ENCODE data around the gene HDAC5. TPM values are rescaled to one million over a fixed set of nuclear protein-coding genes. Genes with fewer than 3 reads are reported as not detected.

The HDAC5 gene
- total and polyA plus RNA-seq, 4 donors: 29.6 to 77.4 (median 36.4) TPM

DNA sequence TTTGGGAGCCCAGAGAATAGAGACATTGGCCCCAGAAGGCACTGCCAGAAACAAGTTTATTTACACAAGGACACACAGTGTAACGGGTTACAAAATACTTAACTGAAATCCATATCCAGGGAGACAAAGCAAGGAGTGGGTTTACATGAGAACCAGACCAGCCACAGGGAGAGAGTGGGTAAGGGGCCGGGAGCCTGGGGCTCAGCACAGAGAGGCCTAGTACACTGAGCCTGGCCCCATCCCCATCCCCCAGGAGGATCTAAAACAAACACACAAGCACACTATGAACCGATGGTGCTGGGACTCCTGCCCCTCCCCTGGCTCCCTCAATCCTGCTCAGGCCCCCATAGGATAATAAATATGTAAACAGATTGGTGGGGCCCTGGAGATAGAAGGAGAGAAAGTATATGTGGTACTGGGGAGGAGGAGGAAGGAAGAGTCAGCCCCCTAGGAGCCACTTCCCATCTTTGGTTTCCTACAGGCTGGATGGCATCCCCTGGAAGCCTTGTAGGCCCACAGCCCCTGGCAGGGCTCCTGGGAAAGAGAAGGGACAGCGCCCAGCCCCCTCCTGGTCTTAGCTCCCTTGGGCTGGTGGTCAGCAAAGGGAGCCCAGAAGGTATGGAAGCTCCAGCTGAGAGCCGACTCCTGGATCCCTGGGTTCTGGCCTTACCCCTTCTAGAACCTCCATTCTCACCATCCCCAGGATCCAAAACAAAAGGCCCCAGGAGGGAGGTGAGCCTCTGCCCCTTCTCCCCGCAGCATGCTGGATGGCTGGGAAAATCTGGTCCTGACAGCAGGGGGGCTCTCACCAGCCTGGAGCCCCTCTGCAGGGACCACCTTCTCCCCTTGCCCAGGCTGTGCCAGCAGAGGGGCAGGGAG is 46.5 kb downstream of the HDAC5 start:
- H3K27me3 ChIP-seq (ENCODE audit: control insufficient read depth in 3 of 3, insufficient read depth in 3 of 3, low read length in 2 of 3): no peaks in the 10 kb centered on the region
- ATAC-seq (ENCODE audit: insufficient read depth, low FRiP score): no peak
- H3K4me1 ChIP-seq (ENCODE audit: control insufficient read depth in 5 of 5, insufficient read depth in 5 of 5, low read length in 5 of 5): peaks cover under 1 to 9% (median 1%) of the 10 kb centered on the region in 5 donors
- TF ChIP-seq, protein P1, sequence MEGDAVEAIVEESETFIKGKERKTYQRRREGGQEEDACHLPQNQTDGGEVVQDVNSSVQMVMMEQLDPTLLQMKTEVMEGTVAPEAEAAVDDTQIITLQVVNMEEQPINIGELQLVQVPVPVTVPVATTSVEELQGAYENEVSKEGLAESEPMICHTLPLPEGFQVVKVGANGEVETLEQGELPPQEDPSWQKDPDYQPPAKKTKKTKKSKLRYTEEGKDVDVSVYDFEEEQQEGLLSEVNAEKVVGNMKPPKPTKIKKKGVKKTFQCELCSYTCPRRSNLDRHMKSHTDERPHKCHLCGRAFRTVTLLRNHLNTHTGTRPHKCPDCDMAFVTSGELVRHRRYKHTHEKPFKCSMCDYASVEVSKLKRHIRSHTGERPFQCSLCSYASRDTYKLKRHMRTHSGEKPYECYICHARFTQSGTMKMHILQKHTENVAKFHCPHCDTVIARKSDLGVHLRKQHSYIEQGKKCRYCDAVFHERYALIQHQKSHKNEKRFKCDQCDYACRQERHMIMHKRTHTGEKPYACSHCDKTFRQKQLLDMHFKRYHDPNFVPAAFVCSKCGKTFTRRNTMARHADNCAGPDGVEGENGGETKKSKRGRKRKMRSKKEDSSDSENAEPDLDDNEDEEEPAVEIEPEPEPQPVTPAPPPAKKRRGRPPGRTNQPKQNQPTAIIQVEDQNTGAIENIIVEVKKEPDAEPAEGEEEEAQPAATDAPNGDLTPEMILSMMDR (IDR thresholded peaks at IDR 0.05; ENCODE audit: control extremely low read depth, extremely low read depth): no peak
- no peak for DNase-seq
- peaks cover 25 to 69% (median 38%) of the 10 kb centered on the region in 4 donors for H3K36me3 ChIP-seq (ENCODE audit: control insufficient read depth in 4 of 4, insufficient read depth in 4 of 4, low read length in 4 of 4)
- no peak overlapping the region for H3K4me3 ChIP-seq
- peak overlapping the region in 1 of 2 donors; percentile 54 for H3K27ac ChIP-seq (ENCODE audit: low read depth in 1 of 2, low read length in 1 of 2)
- 71 to 72% methylated on average over 6 of the region's 6 CpGs for WGBS, 2 donors
- no peak overlapping the region for H3K9ac ChIP-seq (ENCODE audit: insufficient read depth in 1 of 2, low read length in 2 of 2)
- H3K9me3 ChIP-seq (ENCODE audit: control insufficient read depth in 4 of 4, insufficient read depth in 3 of 4, low read length in 3 of 4): no peaks in the 10 kb centered on the region

DNA sequence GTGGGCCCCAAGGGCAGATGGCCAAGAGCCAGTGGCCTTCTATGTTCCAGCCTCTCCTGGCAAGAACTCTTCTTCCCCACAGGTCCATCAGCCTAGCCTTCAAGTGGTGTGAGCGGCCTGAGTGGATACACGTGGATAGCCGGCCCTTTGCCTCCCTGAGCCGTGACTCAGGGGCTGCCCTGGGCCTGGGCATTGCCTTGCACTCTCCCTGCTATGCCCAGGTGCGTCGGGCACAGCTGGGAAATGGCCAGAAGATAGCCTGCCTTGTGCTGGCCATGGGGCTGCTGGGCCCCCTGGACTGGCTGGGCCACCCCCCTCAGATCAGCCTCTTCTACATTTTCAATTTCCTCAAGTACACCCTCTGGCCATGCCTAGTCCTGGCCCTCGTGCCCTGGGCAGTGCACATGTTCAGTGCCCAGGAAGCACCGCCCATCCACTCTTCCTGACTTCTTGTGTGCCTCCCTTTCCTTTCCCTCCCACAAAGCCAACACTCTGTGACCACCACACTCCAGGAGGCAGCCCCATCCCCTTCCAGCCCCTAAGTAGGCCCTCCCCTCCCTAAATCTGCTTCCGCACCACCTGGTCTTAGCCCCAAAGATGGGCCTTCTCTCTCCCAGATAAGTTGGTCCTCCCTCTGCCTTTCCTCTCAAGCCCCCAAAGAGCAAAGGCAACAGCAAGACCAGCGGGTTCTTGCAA is 47.7 kb downstream of the HDAC5 start:
- H3K4me1 ChIP-seq (ENCODE audit: control insufficient read depth in 5 of 5, insufficient read depth in 5 of 5, low read length in 5 of 5): peaks cover 4 to 18% (median 7%) of the 10 kb centered on the region in 5 donors
- no peaks in the 10 kb centered on the region for H3K27me3 ChIP-seq (ENCODE audit: control insufficient read depth in 3 of 3, insufficient read depth in 3 of 3, low read length in 2 of 3)
- H3K36me3 ChIP-seq (ENCODE audit: control insufficient read depth in 4 of 4, insufficient read depth in 4 of 4, low read length in 4 of 4): peaks cover 25 to 61% (median 34%) of the 10 kb centered on the region in 4 donors
- DNase-seq (no peak), ATAC-seq (ENCODE audit: insufficient read depth, low FRiP score) (no peak)
- no peak overlapping the region for H3K27ac ChIP-seq (ENCODE audit: low read depth in 1 of 2, low read length in 1 of 2)
- 83 to 84% methylated on average over 10 of the region's 10 CpGs for WGBS, 2 donors
- TF ChIP-seq, protein P1 (IDR thresholded peaks at IDR 0.05; ENCODE audit: control extremely low read depth, extremely low read depth): no peak
- no peaks in the 10 kb centered on the region for H3K9me3 ChIP-seq (ENCODE audit: control insufficient read depth in 4 of 4, insufficient read depth in 3 of 4, low read length in 3 of 4)
- H3K4me3 ChIP-seq: no peak overlapping the region
- H3K9ac ChIP-seq (ENCODE audit: insufficient read depth in 1 of 2, low read length in 2 of 2): no peak overlapping the region

DNA sequence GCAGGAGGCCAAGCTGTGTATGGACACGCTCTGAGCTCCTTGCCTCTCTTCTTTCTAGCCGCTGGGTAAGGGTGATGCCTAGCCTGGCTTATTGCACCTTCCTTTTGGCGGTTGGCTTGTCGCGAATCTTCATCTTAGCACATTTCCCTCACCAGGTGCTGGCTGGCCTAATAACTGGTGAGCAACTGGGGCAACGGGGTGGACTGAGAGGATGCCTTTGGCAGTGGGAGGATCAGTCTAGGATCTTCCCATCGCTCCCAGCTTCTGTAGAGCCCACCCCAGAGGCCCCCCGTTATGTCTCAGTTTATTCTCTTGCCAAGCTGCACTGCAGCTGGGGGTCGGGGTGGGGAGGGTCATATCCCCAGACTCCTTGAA is 48.5 kb downstream of the HDAC5 start:
- 92 to 94% methylated on average over 9 of the region's 9 CpGs for WGBS, 2 donors
- H3K4me1 ChIP-seq (ENCODE audit: control insufficient read depth in 5 of 5, insufficient read depth in 5 of 5, low read length in 5 of 5): peaks cover 4 to 22% (median 7%) of the 10 kb centered on the region in 5 donors
- DNase-seq: no peak
- no peak overlapping the region for H3K4me3 ChIP-seq
- H3K9me3 ChIP-seq (ENCODE audit: control insufficient read depth in 4 of 4, insufficient read depth in 3 of 4, low read length in 3 of 4): no peaks in the 10 kb centered on the region
- peaks cover 20 to 52% (median 28%) of the 10 kb centered on the region in 4 donors for H3K36me3 ChIP-seq (ENCODE audit: control insufficient read depth in 4 of 4, insufficient read depth in 4 of 4, low read length in 4 of 4)
- H3K27me3 ChIP-seq (ENCODE audit: control insufficient read depth in 3 of 3, insufficient read depth in 3 of 3, low read length in 2 of 3): no peaks in the 10 kb centered on the region
- no peak overlapping the region for H3K27ac ChIP-seq (ENCODE audit: low read depth in 1 of 2, low read length in 1 of 2)
- no peak for ATAC-seq (ENCODE audit: insufficient read depth, low FRiP score)
- TF ChIP-seq, protein P1 (IDR thresholded peaks at IDR 0.05; ENCODE audit: control extremely low read depth, extremely low read depth): no peak
- H3K9ac ChIP-seq (ENCODE audit: insufficient read depth in 1 of 2, low read length in 2 of 2): no peak overlapping the region

Measured in lung (tissue), 12 donors.